ENCODE results near the gene SLC6A8. TPM values are rescaled to one million over a fixed set of nuclear protein-coding genes. Genes with fewer than 3 reads are reported as not detected.

The SLC6A8 gene
- polyA plus RNA-seq, 1 experiment: 6.9 TPM

DNA sequence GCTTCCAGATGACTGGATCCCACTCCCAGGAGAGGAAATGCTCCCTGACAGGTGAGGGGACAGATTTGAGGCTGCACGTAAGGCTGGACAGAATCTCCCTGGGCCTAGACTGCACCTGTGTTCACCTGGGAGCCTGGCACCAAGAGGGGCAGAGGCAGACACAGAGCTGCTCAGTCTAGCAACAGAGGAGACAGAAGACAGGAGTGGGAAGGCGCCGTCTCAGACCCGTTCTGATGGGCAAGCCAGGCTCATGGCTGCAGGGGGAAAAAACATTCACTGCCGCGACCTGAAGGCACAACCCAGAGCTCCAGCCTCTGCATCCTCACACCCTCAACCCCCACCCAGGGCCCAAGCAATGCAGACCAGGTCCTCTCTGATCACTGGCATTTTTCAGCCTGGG, 19.7 kb downstream of the SLC6A8 start:
- no peak for DNase-seq (ENCODE audit: low read depth, low spot score)
- ChIA-PET POLR2A (no interaction called here), CTCF (interaction anchor here (1.1 to 2.9 kb wide), 9 partner anchors 9 to 765 kb away, joined by 3 to 21 read pairs (median 6); partner anchors contain the start of gene SLC6A8)
- Histone ChIP-seq H3K4me3 (ENCODE audit: low read depth, low read length) (no peak overlapping the region), H3K27ac (ENCODE audit: low read depth, low read length) (no peak overlapping the region), H3K9me3 (ENCODE audit: control insufficient read depth, insufficient read depth, low read length) (no peaks in the 10 kb centered on the region), H3K27me3 (ENCODE audit: control insufficient read depth, insufficient read depth, low read length) (no peaks in the 10 kb centered on the region)
- TF ChIP-seq, protein P1, sequence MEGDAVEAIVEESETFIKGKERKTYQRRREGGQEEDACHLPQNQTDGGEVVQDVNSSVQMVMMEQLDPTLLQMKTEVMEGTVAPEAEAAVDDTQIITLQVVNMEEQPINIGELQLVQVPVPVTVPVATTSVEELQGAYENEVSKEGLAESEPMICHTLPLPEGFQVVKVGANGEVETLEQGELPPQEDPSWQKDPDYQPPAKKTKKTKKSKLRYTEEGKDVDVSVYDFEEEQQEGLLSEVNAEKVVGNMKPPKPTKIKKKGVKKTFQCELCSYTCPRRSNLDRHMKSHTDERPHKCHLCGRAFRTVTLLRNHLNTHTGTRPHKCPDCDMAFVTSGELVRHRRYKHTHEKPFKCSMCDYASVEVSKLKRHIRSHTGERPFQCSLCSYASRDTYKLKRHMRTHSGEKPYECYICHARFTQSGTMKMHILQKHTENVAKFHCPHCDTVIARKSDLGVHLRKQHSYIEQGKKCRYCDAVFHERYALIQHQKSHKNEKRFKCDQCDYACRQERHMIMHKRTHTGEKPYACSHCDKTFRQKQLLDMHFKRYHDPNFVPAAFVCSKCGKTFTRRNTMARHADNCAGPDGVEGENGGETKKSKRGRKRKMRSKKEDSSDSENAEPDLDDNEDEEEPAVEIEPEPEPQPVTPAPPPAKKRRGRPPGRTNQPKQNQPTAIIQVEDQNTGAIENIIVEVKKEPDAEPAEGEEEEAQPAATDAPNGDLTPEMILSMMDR (IDR thresholded peaks at IDR 0.05; ENCODE audit: low read depth, low read length): no peak

DNA sequence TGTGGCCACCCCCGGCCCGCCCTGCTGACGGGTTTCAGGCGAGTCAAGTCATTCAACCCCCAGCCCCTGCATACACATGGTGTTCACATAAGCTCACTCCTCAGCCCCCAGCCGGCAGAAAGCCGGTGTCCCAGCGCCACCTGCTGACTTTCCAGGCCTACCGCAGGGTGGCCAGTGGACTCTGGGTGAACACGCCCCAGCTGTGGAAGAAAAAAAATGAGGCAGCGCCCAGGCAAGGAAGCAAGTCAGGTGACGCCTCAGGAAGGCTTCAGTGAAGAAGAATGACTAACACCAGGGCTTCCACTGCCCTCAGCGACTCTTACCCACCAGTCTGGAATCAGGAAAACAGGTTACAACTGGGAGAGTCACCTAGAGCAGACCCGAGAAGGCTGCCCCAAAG, 20.7 kb downstream of the SLC6A8 start:
- no peaks in the 10 kb centered on the region for H3K9me3 ChIP-seq (ENCODE audit: control insufficient read depth, insufficient read depth, low read length)
- H3K27ac ChIP-seq (ENCODE audit: low read depth, low read length): no peak overlapping the region
- ChIA-PET POLR2A (no interaction called here), CTCF (interaction anchor here (1.1 to 2.9 kb wide), 11 partner anchors 8 to 766 kb away, joined by 3 to 21 read pairs (median 6); partner anchors contain the start of gene SLC6A8)
- no peak overlapping the region for H3K4me3 ChIP-seq (ENCODE audit: low read depth, low read length)
- TF ChIP-seq, protein P1 (IDR thresholded peaks at IDR 0.05; ENCODE audit: low read depth, low read length): peak; percentile 64
- H3K27me3 ChIP-seq (ENCODE audit: control insufficient read depth, insufficient read depth, low read length): no peaks in the 10 kb centered on the region
- peak; percentile 33 for DNase-seq (ENCODE audit: low read depth, low spot score)

DNA sequence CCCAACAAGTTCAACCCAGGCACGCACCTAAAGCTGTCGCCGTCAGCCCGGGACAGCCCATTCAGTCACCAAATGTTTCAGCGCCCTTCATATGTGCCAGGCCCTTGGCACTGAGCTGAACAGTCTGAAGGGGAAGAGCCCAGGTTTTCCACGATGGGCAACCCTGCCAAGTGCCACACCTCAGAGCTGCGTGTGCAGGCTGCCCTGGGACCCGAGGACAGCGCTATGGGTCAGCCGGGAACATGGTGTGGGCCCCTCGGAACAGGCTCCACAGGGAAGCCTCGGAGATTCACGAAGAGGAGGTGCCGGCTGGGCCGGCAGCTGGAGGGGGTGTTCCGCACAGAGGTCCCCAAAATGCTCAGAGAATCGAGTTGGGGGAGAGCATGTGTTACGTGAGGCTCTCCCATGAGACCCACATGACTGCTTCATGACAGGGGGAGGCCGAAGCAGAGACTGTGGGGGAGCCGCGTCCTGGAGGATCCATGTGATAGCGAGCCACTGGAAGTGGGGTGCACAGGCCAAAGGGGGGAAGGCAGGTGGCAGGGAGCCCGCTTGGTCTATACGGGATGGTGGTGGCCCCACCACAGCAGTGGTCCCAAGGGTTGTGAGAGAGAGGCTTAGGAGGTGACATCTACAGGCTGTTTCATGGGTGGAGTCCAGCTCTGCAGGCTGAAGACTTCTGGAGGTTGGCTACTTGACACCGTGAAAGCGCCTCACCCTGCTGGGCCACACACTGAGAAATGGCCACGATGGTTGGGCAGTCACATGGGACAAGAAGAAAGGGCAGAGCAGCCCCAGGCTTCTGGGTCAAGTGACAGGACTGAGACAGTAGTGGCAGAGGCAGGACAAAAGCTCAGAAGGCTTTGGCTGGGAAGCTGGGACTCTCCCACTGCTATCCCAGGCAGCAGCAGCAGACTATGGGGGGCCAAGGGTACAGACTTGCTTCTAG, 22.3 kb downstream of the SLC6A8 start:
- DNase-seq (ENCODE audit: low read depth, low spot score): no peak
- Histone ChIP-seq H3K9me3 (ENCODE audit: control insufficient read depth, insufficient read depth, low read length) (no peaks in the 10 kb centered on the region), H3K27ac (ENCODE audit: low read depth, low read length) (no peak overlapping the region), H3K4me3 (ENCODE audit: low read depth, low read length) (no peak overlapping the region), H3K27me3 (ENCODE audit: control insufficient read depth, insufficient read depth, low read length) (no peaks in the 10 kb centered on the region)
- POLR2A ChIA-PET: interaction anchor here (0.6 kb wide), 1 partner anchor 191 kb away, joined by 3 read pairs; no protein-coding TSS in a partner anchor
- TF ChIP-seq, protein P1 (IDR thresholded peaks at IDR 0.05; ENCODE audit: low read depth, low read length): no peak
- CTCF ChIA-PET: interaction anchor here (1.1 to 2.9 kb wide), 3 partner anchors 10 to 170 kb away, joined by 3 to 11 read pairs (median 4); no protein-coding TSS in a partner anchor

DNA sequence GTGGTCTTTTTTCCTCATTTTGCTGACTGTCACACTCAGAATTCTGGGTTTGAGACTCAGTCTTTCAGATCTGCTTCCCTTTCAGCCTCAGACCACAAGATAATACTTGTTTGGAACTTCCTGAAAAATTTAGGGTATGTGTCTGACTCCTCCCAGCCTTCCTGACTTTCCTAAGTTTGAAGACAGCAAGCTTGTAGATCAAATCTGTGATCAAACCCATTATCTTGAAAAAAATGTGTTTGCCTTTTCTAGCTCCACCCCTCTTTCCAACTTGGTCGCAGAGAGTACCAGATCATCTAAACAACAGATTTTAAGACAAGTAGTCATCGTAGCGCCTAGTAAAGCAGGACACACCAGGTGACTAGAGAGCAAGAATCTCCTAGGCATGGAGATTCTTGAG, 26.5 kb downstream of the SLC6A8 start:
- no peak for DNase-seq (ENCODE audit: low read depth, low spot score)
- no peak overlapping the region for H3K27ac ChIP-seq (ENCODE audit: low read depth, low read length)
- no peaks in the 10 kb centered on the region for H3K9me3 ChIP-seq (ENCODE audit: control insufficient read depth, insufficient read depth, low read length)
- TF ChIP-seq, protein P1 (IDR thresholded peaks at IDR 0.05; ENCODE audit: low read depth, low read length): no peak
- ChIA-PET POLR2A (no interaction called here), CTCF (interaction anchor here (0.7 kb wide), 1 partner anchor 329 kb away, joined by 4 read pairs; no protein-coding TSS in a partner anchor)
- no peaks in the 10 kb centered on the region for H3K27me3 ChIP-seq (ENCODE audit: control insufficient read depth, insufficient read depth, low read length)
- no peak overlapping the region for H3K4me3 ChIP-seq (ENCODE audit: low read depth, low read length)

DNA sequence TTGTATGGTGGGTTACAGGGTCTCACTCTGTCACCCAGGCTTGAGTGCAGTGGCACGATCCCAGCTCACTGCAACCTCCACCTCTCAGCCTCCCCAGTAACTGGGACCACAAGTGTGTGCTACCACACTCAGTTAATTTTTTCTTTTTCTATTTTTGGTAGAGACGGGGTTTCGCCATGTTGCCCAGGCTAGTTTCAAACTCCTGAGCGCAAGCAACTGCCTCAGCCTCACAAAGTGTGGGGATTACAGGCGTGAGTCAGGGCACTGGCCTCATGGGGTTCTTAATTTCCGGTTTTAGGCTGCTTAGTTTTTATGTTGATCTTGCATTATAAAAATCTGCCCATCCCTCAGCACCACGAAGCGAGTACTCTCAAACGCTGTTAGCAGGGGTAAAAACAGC, 29.7 kb downstream of the SLC6A8 start:
- no peak overlapping the region for H3K4me3 ChIP-seq (ENCODE audit: low read depth, low read length)
- DNase-seq (ENCODE audit: low read depth, low spot score): no peak
- TF ChIP-seq, protein P1 (IDR thresholded peaks at IDR 0.05; ENCODE audit: low read depth, low read length): no peak
- CTCF ChIA-PET: no interaction called here
- H3K27me3 ChIP-seq (ENCODE audit: control insufficient read depth, insufficient read depth, low read length): no peaks in the 10 kb centered on the region
- no peaks in the 10 kb centered on the region for H3K9me3 ChIP-seq (ENCODE audit: control insufficient read depth, insufficient read depth, low read length)
- POLR2A ChIA-PET: no interaction called here
- no peak overlapping the region for H3K27ac ChIP-seq (ENCODE audit: low read depth, low read length)

Data from AG04450 (cell line).